8988T (cell line): Measurements from ENCODE around the gene OR13J1.

Source experiments
- DNase-seq: peaks from one replicate; pipeline ENCODE4 v3.0.0; 2011

Gene OR13J1

GRCh38 chr9:35829764-35830096 is 40.5 kb downstream of the OR13J1 start:
- no peak for DNase-seq

GRCh38 chr9:35829084-35829763 is 41.0 kb downstream of the OR13J1 start, which contains the start of gene TMEM8B:
TMEM8B (plus strand) TSS chr9:35829228; CDS start chr9:35829448, 220 bp downstream.
- DNase-seq = peak; percentile 94

- DNase-seq = no peak
Observed at GRCh38 chr9:35828716-35829083, 41.5 kb downstream of the OR13J1 start, which contains the start of gene FAM221B. FAM221B (minus strand) TSS chr9:35828732; CDS start chr9:35826161, 2,571 bp downstream.

GRCh38 chr9:35827486-35827885 is 42.7 kb downstream of the OR13J1 start:
- DNase-seq = no peak

- DNase-seq = no peak
Observed at GRCh38 chr9:35826071-35826701, 44.0 kb downstream of the OR13J1 start.

GRCh38 chr9:35822926-35823325 is 47.3 kb downstream of the OR13J1 start:
- no peak for DNase-seq

- DNase-seq = no peak
Observed at GRCh38 chr9:35820076-35820475, 50.1 kb downstream of the OR13J1 start.
